Non-pigmented ciliary epithelial cell (primary cell): ENCODE results near the gene SIGLEC5.

Experiments
- DNase-seq: peaks from one replicate; pipeline ENCODE4 v3.0.0-alpha.2; 2010; ENCODE audit warnings: low read depth

The SIGLEC5 gene

DNA sequence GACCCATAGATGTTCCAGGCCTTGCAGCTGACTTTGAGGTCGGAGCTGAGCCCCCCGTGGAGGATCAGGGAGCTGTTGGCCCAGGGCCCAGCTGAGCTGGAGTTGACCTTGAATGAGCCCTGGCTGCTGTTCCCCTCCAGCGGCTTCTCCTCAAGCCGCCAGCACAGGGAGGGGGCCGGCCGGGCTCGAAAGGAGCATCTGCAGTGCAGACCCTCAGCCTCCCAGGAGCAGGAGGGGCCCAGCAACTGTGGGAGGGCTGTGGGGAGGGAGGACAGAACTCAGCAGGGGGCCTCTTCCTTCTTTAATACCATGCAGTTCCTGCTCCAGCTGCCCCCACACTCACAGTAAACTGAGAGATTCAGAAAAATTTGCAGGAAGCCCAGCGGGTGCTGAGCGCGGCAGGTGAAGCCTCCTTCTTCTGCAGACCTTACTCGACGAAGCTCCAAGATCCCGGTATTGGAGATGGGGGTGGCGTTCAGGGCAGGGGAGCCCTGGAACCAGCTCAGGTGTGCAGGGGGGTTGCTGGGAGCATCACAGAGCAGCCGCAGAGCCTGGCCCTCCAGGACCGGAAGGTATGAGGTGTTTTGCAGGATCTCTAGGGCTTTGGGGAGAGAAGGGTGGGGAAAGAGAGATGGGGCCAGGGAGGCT lies 2.6 kb downstream of the SIGLEC5 start:
- no peak for DNase-seq

DNA sequence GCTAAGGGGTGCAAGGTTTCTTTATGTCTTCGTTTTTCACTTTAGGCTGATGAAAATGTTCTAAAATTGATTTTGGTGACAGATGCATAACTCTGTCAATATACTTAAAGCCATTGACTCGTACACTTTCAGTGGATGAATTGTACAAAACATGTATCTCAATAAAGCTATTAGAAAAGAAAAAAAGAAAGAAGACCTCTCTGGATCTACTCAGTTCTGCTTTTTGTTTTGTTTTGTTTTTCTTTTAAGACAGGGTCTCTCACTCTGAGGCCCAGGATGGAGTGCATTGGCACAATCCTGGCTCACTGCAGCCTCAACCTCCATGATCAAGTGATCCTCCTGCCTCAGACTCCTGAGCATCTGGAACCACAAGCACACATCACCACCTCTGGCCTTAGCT lies 3.5 kb downstream of the SIGLEC5 start:
- no peak for DNase-seq

DNA sequence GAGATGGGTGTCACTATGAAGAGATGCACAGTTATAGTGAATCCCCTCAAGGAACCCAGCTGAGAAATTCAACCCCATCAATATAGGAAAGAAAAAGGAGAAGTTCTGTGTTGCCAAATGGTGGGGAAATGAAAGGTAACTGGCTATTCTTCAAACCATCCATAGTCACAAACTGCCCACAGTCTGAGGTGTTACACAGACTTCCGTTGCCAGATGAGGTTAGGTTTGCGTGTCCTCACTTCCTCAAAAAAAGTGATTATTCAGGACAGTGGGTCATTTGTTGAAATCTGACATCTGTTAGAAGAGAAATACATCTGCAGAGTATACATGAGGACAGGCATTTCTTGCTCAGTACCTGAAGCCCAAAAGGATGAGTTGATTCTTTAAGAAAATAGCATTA lies 9.0 kb downstream of the SIGLEC5 start:
- DNase-seq, result no peak

DNA sequence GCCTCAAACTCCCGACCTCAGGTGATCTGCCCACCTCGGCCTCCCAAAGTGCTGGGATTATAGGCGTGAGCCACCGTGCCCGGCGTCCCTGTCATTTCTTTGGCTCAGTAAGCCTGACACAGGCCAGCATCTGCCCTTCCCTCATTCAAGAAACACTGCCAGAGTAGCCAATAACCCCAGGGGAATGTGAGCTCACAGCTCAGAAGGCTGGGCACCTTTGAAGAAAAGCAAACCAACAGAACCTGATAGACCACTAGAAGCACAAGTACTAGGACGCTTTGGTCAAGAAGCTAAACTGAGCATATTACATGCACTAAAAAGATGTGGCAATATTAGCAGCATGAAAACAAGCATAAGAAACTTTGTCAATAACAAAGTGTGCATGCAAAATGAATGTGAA lies 14.2 kb downstream of the SIGLEC5 start:
- DNase-seq, result no peak

DNA sequence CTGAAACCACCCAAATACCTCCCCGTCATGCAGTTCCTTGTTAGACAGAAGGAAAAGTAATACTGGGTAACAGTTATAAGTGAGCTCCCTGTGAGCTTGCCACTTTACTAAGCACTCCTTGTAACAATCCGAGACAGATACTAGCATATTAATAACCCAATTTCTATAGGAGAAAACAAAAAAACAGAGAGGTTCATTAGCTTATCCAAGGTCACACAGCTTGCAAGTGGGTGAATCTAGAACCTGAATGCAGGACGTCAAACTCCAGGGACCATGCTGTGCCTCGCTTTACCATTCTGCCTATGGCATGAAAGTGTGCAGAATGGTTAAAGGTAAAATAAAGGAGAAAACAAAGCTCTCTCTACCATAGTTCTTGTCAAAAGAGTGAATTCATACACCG lies 15.4 kb downstream of the SIGLEC5 start:
- no peak for DNase-seq

DNA sequence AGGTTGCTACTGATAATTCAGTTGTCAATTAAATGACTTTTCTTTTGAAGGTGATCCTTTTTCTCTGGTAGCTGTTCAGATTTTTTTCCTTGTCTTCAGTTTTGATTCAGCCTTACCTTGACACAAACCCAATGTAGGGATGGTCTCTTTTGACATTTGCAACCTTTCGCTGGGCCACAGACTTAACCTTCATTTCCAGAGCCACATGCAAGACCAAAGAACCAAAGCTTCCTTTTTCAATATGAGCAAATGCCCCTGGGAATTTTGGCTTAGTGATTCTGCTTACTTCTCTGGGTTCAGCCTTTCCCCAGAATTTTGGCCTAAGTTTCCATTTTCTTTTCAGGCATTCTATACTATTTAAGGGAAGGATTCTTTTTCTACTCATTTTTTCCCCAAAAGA lies 19.6 kb downstream of the SIGLEC5 start:
- no peak for DNase-seq

DNA sequence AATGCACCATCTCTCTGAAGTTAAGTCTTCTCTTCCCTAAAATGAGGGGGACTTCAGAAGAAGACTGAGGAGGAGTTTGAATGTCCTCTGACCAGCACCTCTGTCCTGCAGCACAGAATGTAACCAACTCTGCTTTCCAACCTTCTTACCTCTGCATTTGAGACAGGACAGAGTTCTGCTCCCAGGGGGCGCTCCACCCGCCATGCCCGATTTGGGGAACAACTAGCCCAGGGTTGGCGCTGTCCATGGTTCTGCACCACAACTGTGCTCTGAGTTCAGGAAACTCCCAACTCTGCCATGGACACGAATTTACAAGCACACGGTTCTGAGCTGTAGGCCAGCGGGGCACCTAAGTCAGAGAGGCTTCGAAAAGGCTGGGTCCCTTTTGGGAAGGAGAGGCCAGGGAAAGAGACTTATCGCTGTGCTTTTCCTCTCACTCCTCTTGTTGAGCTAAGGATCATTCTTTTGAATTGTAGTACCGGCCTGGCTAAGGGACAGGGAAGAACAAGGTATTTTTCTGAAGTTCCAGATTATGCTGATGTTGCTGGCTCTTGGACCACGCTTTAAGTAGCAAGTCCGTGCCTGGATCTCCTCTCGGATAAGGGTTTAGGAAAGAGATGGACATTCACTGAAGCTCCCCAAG lies 22.2 kb downstream of the SIGLEC5 start:
- no peak for DNase-seq

DNA sequence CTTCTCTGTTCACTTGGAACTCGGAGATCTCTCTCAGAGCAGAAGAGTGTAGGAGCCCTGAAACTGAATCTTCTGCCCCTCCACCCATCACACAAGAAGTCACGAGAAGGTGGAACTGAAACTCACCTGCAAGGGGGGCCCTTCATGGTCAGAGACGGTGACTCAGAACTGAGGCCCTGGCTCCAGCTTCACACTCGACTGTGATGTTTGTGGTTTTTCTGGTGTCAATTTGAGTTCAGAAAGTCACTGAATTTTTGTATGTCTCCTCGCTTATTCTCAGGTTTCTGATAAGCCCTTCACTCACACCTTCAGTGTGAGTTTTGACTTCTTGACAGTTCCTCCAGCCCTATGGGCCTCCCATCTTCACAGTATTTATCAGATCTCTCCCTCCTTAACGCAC lies 23.1 kb downstream of the SIGLEC5 start:
- no peak for DNase-seq

DNA sequence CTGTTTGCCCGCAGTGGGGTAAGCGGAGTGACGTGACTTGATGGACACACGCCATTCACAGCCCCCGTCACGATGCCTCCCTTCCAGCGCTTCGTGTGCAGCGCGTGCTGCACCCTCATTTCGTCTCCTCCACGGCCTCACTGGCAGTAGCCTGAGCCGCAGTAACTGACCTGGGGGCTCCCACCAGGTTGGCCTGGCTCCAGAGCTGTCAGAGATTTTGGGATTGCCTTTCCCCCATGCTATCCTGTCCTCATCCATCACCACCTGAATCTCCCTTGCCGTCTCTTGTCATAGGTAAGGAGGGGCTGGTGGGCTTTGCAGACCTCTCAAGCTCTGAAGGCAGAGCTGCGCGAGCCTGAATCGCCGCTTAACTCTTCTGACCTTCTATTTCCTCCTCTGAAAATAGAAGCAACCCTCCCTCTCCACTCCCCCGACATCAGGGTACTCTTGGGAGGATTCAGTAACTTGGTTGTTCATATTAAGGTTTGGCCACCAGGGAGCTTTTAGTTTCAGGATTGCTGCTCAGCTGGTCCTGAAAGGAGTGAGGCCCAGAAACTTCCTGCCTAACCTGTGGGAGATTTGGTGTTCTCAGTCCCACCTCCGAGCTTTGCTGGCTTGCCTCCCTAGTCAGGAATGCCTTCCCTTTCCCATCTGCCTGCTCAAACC lies 27.9 kb downstream of the SIGLEC5 start:
- DNase-seq, result no peak

DNA sequence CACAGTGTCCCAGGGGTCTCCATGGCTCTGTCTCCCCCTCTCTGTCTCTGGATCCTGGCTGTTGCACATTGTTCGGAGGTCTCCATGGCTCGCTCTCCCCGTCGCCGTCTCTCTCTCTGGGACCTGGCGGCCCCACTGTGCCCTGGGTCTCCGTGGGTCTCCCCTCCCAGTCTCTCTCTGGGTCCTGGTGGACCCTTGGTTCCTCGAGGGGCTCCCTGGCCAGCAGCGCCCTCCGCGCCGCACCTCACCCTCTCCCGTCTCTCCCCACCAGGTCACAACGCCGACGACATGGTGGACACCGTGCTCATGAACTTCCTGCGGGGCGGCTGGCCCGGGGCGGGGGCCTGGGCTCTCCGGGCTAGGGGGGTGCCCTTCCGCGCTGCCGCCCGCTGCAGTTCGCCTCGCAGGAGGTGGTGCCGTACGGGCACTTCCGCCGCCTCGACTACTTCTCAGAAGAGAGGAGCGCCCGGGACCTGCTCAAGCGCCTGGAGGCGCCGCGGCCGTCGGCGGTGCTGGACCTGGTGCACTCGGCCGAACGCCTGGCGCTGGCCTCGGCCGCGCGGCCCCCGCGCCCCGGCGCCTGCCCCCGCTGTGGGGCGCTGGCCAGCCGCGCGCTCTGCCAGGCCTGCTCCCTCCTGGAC lies 29.1 kb downstream of the SIGLEC5 start:
- DNase-seq, result no peak

DNA sequence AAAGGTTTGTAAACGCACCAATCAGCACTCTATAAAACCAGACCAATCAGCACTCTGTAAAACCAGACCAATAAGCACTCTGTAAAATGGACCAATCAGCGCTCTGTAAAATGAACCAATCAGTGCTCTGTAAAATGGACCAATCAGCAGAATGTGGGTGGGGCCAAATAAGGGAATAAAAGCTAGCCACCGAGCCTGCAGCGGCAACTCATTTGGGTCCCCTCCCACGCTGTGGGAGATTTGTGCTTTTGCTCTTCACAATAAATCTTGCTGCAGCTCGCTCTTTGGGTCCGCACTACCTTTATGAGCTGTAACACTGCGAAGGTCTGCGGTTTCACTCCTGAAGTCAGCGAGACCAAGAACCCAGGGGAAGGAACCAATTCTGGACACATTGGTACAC lies 31.1 kb downstream of the SIGLEC5 start:
- DNase-seq, result no peak

DNA sequence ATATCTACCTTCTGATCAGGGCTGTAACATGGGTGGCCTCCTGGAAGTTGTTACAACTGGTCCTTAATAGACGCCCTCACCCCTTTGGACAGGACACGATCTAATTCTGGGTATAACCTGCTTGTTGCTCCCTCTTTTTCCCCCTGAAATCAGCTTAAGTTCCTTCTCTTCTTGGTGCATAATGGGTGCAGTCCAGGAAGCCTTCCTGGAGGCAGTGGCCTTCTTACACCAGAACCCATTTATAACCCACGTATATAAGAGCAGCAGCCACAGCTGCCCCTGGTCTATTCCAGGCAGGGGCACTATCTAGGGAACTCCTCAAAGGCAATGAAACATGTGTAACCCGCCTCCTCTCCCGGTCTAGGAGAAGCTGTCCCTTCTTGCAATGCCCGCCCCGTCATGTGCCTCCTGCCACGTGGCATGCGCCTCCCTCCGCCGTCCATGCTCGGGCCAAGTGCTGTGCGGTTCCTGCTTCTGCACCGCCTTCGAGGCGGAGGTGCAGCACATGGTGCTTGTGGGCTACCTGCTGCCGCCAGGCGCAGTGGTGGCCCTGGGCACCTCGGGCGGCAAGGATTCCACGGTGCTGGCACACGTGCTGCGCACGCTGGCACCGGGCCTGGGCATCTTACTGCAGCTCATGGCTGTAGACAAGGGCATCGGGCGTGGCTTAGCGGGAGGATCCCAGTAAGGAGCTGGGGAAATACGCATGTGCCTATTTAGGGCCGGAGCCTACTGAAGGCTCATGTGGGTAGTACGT lies 31.9 kb downstream of the SIGLEC5 start:
- no peak for DNase-seq

DNA sequence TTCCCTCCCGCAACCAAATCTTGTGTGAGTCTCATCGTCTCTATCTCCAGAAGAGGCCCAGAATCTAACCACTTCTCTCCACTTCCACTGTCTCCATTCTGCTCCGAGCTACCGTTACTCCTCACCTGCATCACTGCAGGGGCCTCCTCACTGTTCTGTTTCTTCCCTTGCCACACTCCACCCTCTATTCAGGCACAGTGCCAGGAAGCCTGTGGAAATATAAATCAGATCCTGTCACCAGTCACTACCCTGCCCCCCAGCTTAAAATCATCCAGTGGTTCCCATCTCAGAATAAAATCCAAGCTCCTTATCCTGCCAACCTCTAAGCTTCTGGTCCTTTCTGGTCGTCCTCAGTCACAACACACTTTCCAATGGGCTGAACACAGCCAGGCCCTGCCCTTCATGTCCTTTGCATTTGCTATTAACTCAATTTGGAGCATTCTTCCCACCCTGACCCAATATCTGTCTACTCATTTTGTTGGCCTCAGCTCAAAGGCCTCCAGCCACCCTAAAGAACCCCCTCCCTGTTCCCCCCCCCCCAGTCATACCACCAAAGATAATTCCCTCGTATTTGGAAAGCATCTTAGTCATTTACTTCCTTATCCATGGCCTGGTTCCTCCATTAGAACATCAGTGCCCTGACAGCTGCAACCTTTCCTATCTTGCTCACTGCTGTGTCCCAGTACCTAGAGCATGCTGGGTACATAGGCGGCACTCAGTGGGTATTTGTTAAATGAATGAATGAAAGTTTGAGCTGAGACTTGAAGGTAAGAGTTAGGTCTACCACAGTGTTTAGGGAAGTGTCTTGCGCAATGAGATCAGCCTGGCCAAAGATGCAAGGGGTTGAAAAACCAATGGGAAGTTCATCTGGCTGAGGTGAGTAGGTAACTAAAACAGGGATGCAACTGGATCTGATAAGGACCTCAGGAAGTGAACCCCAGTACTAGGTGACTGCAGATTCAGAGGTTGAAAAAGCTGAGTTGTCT lies 34.7 kb downstream of the SIGLEC5 start:
- no peak for DNase-seq

DNA sequence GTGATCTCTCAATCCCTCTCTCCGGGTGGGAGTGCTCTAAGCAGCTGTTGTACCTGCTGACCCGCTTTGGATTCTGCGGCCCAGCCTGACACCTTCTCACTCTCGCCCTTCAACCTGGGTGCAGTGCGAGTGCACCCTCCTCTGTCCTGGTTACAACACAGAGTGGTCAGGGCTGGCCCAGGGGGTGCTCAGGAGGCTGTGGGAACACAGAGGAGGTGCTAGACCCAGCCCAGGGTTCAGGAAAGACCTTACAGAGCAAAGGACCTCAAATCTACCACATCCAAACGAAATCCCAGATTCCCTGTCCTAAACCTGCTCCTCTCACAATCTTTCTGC lies 35.5 kb downstream of the SIGLEC5 start:
- DNase-seq, result no peak

DNA sequence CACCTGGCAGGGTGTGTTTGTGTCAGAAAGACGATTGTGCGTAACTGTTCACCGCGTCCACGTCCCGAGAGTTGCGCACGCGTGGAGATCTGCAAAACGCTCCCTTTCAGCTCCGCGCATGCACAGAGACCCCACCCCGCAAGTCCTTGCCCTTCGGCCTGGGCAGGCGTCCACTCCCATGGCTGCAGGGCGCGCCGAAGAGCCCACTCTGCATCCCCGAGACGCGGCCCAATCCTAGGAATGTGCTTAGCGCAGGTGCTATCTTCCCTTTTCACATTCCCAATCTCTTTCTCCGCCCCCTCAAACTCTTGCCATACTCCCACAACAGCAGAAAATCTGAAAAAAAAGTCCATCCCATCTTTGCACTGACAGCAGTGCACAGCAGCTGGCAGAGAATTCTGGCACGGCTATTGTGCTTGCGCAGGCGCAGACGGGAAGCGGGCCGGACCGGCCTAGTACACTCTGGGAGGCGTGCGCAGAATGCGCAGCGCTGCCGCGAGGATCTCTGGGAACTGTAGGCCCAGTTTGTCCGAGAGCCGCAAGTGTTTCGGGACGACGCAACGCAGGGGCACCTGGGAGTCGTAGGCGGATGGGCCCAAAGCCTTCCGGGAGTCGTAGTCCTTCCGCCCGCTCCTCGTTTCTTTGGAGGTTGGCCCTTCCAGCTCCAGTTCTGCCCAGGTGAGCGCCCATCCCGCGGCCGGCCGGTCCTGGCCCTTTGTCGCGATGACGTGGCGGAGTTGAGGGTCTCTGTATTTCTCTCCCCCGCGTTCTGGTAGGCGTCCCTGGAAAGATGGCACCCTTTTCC lies 36.0 kb downstream of the SIGLEC5 start:
- peak; percentile 89 for DNase-seq

DNA sequence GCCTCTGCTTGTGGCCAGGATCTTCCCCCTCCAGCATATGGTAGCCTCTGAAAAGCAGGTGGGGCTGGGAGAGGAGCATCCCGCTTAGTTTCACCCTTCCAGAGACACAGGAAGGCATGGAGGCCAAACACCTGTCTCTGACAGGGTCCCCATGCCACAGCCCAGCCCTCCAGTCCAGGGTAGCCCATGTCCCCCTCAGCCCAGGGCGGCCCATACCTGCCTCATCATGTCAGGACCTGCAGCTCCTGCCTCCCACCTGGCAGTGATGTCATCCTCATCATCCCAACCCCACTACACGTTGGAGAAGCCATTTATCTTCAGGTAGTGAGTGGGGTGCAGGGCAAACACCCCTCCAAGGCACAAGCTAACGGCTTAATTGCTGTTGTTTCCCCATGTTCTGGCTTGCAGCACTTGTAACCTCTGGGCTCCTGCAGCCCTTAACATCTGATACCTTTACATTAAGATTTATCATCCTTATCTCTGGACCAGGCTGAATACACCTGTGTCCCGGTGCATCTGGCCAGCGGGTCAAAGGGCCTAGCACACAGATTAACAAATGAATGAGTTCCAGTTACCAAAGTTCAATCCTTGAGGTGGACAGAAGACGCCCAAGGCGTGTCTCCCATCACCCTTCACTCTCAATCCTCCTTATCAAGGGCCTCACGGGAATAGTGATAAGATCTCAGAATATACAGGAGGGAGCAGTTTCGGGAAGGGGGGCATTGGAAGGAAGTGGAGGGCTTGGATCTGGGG lies 36.9 kb downstream of the SIGLEC5 start:
- no peak for DNase-seq

DNA sequence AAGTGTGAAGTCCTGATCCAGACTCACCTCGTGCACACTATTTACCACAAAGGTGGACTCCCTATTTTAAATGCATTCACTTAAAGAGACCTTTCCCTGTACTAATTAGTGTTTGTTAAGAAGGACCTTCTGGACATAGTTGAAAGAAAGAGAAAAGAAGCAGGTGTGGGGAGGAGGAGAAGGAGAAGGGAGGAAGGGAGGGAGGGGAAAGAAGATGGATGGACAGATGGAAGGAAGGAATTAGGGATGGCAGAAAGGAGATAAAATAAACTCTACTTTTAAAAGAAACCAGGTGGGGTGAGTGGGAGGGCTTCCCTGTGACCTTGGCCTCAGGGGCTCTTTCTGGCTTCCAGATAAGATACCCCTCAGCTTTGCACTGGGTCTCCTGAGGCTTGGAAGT lies 37.7 kb downstream of the SIGLEC5 start:
- DNase-seq, result no peak

DNA sequence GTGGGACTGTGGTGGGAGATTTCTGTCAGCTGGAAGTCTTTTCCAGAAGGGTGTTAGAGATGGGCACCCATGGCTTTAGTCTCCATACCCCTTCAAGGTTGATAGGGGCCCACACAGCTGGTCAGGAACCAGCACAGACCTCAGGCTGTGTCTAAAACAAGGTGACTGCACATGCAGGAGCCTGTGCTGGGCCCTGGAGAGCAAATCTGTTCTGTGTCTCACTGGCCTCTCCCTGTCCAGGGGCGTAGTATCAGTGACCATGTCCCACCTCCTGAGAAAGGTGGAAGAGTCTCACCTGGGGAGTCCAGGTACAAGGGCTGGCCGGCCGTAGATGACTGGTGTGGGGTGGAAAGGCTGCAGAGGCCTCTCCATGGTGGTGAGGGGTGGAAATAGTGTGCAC lies 39.8 kb downstream of the SIGLEC5 start:
- DNase-seq, result no peak

DNA sequence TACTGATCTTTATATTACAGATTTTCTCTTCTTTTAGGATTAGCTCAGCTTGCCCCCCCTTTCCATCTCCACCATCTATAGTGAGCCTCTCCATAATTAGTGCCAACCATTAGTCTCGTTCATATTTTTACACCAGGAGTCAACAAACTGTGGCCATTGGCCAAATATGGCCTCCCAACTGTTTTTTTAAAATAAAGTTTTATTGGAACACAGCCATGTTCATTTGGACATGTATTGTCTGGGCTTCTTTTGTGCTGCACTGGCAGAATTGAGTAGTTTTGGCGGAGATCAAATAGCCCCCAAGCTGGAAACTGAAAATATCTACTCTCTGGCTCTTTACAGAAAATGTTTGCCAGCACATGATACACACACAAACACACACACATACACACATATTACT lies 40.7 kb downstream of the SIGLEC5 start:
- DNase-seq, result no peak
